K562 (cell line): ENCODE results near the gene ENDOU. TPM values are rescaled to one million over a fixed set of nuclear protein-coding genes. Genes with fewer than 3 reads are reported as not detected.

Source experiments
- CBX3 ChIP-seq, 2 experiments: IDR thresholded peaks; 1 replicate in 1 of 2; 2 replicates in 1 of 2; pipeline ENCODE4 v1.6.1; 2012; ENCODE audit warnings: inconsistent platforms in 2 of 2, low read length in 2 of 2, borderline replicate concordance in 1 of 2, control low read depth in 1 of 2
- FOXA3 ChIP-seq, 2 experiments: fragments of 450-650 bp in 1 of 2; sonication (generic) in 1 of 2; formaldehyde crosslinking; IDR thresholded peaks in 1 of 2; conservative IDR thresholded peaks in 1 of 2; 2 replicates each; pipeline versions ENCODE4 v1.4.0 to v1.8.0; 2020 to 2022; ENCODE audit warnings: mild to moderate bottlenecking in 2 of 2, missing genetic modification reagents in 1 of 2
- FOXP1 ChIP-seq: sonication (generic); formaldehyde crosslinking; IDR thresholded peaks from 2 replicates; pipeline ENCODE4 v1.8.0; 2022; ENCODE audit warnings: mild to moderate bottlenecking, missing genetic modification reagents
- KAT7 ChIP-seq: sonication (generic); formaldehyde crosslinking; IDR thresholded peaks from 2 replicates; pipeline ENCODE4 v1.8.0; 2022; ENCODE audit warnings: missing genetic modification reagents, mild to moderate bottlenecking, borderline replicate concordance
- MIER1 ChIP-seq: fragments of 450-650 bp; IDR thresholded peaks from 2 replicates; pipeline ENCODE4 v1.6.1; 2016; ENCODE audit warnings: antibody characterized with exemption, mild to moderate bottlenecking, low read depth
- PPARD ChIP-seq: fragments of 250-450 bp; sonication (Bioruptor Pico); IDR thresholded peaks from 2 replicates; pipeline ENCODE4 v1.8.0; 2022; ENCODE audit warnings: inconsistent platforms, mild to moderate bottlenecking, moderate library complexity
- RBBP5 ChIP-seq: fragments of 200-600 bp; sonication (generic); IDR thresholded peaks from 2 replicates; pipeline ENCODE4 v1.6.1; 2012; ENCODE audit warnings: borderline replicate concordance, mild to moderate bottlenecking, low read length, control low read depth, inconsistent platforms; ENCODE audit not compliant: insufficient read depth, poor library complexity, severe bottlenecking
- SMARCE1 ChIP-seq: fragments of 450-650 bp; IDR thresholded peaks from 2 replicates; pipeline ENCODE4 v1.7.1; 2016; ENCODE audit warnings: mild to moderate bottlenecking
- XRCC3 ChIP-seq: fragments of 450-650 bp; IDR thresholded peaks from 2 replicates; pipeline ENCODE4 v1.6.1; 2017; ENCODE audit warnings: mild to moderate bottlenecking, moderate library complexity
- YY1 ChIP-seq, 3 experiments: IDR thresholded peaks; 2 replicates each; pipeline ENCODE4 v1.6.1; 2011; ENCODE audit warnings: low read length in 2 of 3, mild to moderate bottlenecking in 2 of 3, moderate library complexity in 2 of 3, borderline replicate concordance in 1 of 3, control low read depth in 1 of 3, low read depth in 1 of 3; ENCODE audit not compliant: insufficient read depth in 3 of 3, insufficient replicate concordance in 2 of 3, control insufficient read depth in 1 of 3, insufficient read length in 1 of 3; ENCODE audit errors: extremely low read depth in 1 of 3
- ZNF324 ChIP-seq: fragments of 250-450 bp; sonication (Bioruptor Pico); IDR thresholded peaks from 2 replicates; pipeline ENCODE4 v1.4.0; 2020; ENCODE audit warnings: mild to moderate bottlenecking
- ZNF76 ChIP-seq: fragments of 250-450 bp; sonication (Bioruptor Pico); IDR thresholded peaks from 2 replicates; pipeline ENCODE4 v1.4.0; 2020; ENCODE audit warnings: mild to moderate bottlenecking, moderate library complexity, borderline replicate concordance
- polyA plus RNA-seq, 8 experiments: library from polyadenylated mRNA; depleted of rRNA in 4 of 8; stranded (reverse) in 5 of 8; unstranded in 3 of 8; fragments of >200 nt; fragmentation: Nextera tagmentation in 2 of 8; fragmentation: Illumina TruSeq in 1 of 8; extraction: Ambion mirVana in 2 of 8; extraction: Trizol in 1 of 8; gene quantifications; 2 replicates each; pipeline versions ENCODE4 v1.2.1 to v1.2.3, GENCODE V29; 2011 to 2014; ENCODE audit warnings: inconsistent platforms in 1 of 8, missing spikeins in 1 of 8
- total RNA-seq, 7 experiments: library from RNA; depleted of rRNA in 6 of 7; stranded (reverse); fragments of >200 nt in 6 of 7; fragmentation: Illumina TruSeq in 2 of 7; extraction: Trizol in 2 of 7; gene quantifications; 2 replicates each; pipeline versions ENCODE4 v1.2.1 to v1.2.3, GENCODE V29; 2011 to 2021; ENCODE audit warnings: low replicate concordance in 1 of 7
- TF ChIP-seq, protein P1 (sequence below): sonication (generic); formaldehyde crosslinking; IDR thresholded peaks from 2 replicates; pipeline ENCODE4 v1.9.0; 2022; ENCODE audit warnings: mild to moderate bottlenecking, missing genetic modification reagents
- TF ChIP-seq, protein P2 (sequence below): sonication (generic); formaldehyde crosslinking; IDR thresholded peaks from 2 replicates; pipeline ENCODE4 v1.8.0; 2022; ENCODE audit warnings: mild to moderate bottlenecking, missing genetic modification reagents

The ENDOU gene
- total and polyA plus RNA-seq, 9 of the 15 experiments (the other 6 are each of a cell fraction or from before 2014, with no cell fraction given): 0.03 TPM; not detected in 8

DNA sequence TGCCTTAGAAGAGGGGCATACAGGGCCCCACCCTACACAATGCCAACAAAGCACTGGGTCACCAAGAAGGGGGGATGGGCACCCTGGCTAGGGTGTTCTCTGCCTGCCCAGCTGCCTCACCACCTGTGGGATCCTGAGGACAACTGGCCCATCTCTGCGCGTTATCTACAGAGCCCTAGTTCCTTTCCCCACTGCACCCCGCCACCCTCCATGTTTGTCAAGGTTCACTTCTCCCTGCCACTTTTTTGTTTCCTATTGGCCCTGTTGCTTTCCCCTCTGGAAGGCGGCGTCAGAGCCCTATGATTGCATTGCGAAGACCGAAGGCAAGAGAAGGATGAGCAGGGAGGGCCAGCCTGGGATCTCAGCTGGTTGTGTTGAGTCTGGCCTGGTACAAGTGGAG is 49.4 kb upstream of the ENDOU start (continued):
- no peak for TF ChIP-seq XRCC3
- 0 out of 4 replicates have a peak, but pooled peaks of 1 of the 2 experiments have one; percentile 29 for TF ChIP-seq FOXA3 (CRISPR knock-in tag; conservative IDR thresholded peaks at IDR 0.05 in 1 of 2, IDR thresholded peaks at IDR 0.05 in 1 of 2)
- TF ChIP-seq, protein P1, sequence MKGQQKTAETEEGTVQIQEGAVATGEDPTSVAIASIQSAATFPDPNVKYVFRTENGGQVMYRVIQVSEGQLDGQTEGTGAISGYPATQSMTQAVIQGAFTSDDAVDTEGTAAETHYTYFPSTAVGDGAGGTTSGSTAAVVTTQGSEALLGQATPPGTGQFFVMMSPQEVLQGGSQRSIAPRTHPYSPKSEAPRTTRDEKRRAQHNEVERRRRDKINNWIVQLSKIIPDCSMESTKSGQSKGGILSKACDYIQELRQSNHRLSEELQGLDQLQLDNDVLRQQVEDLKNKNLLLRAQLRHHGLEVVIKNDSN (CRISPR knock-in tag): peak; percentile 34; the same call in 1 of the 2 replicates
- TF ChIP-seq FOXP1: peak; percentile 75
- no peak for TF ChIP-seq ZNF76 (CRISPR knock-in tag)
- no peak for TF ChIP-seq MIER1
- peak; percentile 66; the same call in 1 of the 2 replicates for TF ChIP-seq KAT7
- no peak for TF ChIP-seq ZNF324 (CRISPR knock-in tag)
- no peak for TF ChIP-seq PPARD (CRISPR knock-in tag)
- TF ChIP-seq CBX3 (IDR thresholded peaks at IDR 0.05; ENCODE audit: borderline replicate concordance in 1 of 2, low read length in 2 of 2): no peak
- TF ChIP-seq YY1 (IDR thresholded peaks at IDR 0.05; ENCODE audit: borderline replicate concordance in 1 of 3, control insufficient read depth in 1 of 3, extremely low read depth in 1 of 3, insufficient read depth in 3 of 3, insufficient read length in 1 of 3, insufficient replicate concordance in 2 of 3, low read depth in 1 of 3, low read length in 2 of 3): peak in 1 of 3 experiments; percentile 33
- TF ChIP-seq, protein P2, sequence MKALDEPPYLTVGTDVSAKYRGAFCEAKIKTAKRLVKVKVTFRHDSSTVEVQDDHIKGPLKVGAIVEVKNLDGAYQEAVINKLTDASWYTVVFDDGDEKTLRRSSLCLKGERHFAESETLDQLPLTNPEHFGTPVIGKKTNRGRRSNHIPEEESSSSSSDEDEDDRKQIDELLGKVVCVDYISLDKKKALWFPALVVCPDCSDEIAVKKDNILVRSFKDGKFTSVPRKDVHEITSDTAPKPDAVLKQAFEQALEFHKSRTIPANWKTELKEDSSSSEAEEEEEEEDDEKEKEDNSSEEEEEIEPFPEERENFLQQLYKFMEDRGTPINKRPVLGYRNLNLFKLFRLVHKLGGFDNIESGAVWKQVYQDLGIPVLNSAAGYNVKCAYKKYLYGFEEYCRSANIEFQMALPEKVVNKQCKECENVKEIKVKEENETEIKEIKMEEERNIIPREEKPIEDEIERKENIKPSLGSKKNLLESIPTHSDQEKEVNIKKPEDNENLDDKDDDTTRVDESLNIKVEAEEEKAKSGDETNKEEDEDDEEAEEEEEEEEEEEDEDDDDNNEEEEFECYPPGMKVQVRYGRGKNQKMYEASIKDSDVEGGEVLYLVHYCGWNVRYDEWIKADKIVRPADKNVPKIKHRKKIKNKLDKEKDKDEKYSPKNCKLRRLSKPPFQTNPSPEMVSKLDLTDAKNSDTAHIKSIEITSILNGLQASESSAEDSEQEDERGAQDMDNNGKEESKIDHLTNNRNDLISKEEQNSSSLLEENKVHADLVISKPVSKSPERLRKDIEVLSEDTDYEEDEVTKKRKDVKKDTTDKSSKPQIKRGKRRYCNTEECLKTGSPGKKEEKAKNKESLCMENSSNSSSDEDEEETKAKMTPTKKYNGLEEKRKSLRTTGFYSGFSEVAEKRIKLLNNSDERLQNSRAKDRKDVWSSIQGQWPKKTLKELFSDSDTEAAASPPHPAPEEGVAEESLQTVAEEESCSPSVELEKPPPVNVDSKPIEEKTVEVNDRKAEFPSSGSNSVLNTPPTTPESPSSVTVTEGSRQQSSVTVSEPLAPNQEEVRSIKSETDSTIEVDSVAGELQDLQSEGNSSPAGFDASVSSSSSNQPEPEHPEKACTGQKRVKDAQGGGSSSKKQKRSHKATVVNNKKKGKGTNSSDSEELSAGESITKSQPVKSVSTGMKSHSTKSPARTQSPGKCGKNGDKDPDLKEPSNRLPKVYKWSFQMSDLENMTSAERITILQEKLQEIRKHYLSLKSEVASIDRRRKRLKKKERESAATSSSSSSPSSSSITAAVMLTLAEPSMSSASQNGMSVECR (CRISPR knock-in tag): 0 out of 2 replicates have a peak, but pooled peaks have one; percentile 38
- no peak for TF ChIP-seq SMARCE1
- no peak for TF ChIP-seq RBBP5
- TF ChIP-seq, all 486 proteins: peak for 14
